HEK293 (cell line): ENCODE results near the gene GUCA1A.

ENCODE experiments used
- CTCF ChIA-PET: fragments of 350-600 bp; formaldehyde crosslinking; extraction: SDS; loops from one replicate; lab custom pipeline; 2021; ENCODE audit warnings: antibody characterized with exemption; lab: Yijun Ruan, JAX
- POLR2A ChIA-PET: fragments of 300-600 bp; formaldehyde crosslinking; extraction: SDS; loops from one replicate; lab custom pipeline; 2020; ENCODE audit warnings: antibody characterized with exemption, inconsistent platforms; lab: Yijun Ruan, JAX
- H3K27ac ChIP-seq: fragments of 200-500 bp; sonication (Bioruptor generic); 2 replicates; pipeline ENCODE4 v1.5.1; 2014; ENCODE audit warnings: low read depth, low read length, control low read depth, inconsistent platforms; ENCODE audit errors: extremely low read depth
- H3K36me3 ChIP-seq, 2 experiments: fragments of 200-500 bp in 1 of 2; sonication (Bioruptor generic) in 1 of 2; 1 replicate in 1 of 2; 2 replicates in 1 of 2; pipeline ENCODE4 v1.5.1; 2014 to 2017; ENCODE audit warnings: inconsistent platforms in 2 of 2, low read length in 2 of 2; ENCODE audit not compliant: control insufficient read depth in 2 of 2, insufficient read depth in 1 of 2
- H3K4me1 ChIP-seq: fragments of 200-500 bp; sonication (Bioruptor generic); 2 replicates; pipeline ENCODE4 v1.5.1; 2014; ENCODE audit warnings: mild to moderate bottlenecking, low read length, inconsistent platforms; ENCODE audit not compliant: control insufficient read depth, insufficient read depth
- H3K4me3 ChIP-seq: 2 replicates; pipeline ENCODE4 v1.5.1; 2011; ENCODE audit warnings: low read depth, mild to moderate bottlenecking, control low read depth, low read length, moderate library complexity
- H3K9me3 ChIP-seq: fragments of 200-500 bp; sonication (Bioruptor generic); 2 replicates; pipeline ENCODE4 v1.5.1; 2014; ENCODE audit warnings: low read depth, low read length, inconsistent platforms; ENCODE audit not compliant: control insufficient read depth, insufficient read depth
- GFI1B ChIP-seq: fragments of 450-650 bp; formaldehyde crosslinking; IDR thresholded peaks from 2 replicates; pipeline ENCODE4 v1.5.1; 2016; ENCODE audit warnings: missing biosample characterization, missing genetic modification characterization
- GLIS2 ChIP-seq: fragments of 450-650 bp; formaldehyde crosslinking; IDR thresholded peaks from 2 replicates; pipeline ENCODE4 v1.5.1; 2016; ENCODE audit warnings: missing biosample characterization, missing genetic modification characterization
- IKZF3 ChIP-seq: fragments of 450-650 bp; IDR thresholded peaks from 2 replicates; pipeline ENCODE4 v1.5.0; 2018; ENCODE audit warnings: missing biosample characterization, mild to moderate bottlenecking, missing genetic modification characterization, moderate library complexity
- SALL2 ChIP-seq: fragments of 450-650 bp; formaldehyde crosslinking; IDR thresholded peaks from 2 replicates; pipeline ENCODE4 v1.5.0; 2017; ENCODE audit warnings: missing biosample characterization, mild to moderate bottlenecking, missing genetic modification characterization, borderline replicate concordance
- ZBTB48 ChIP-seq: fragments of 450-650 bp; formaldehyde crosslinking; IDR thresholded peaks from 2 replicates; pipeline ENCODE4 v1.5.1; 2016; ENCODE audit warnings: missing biosample characterization, missing genetic modification characterization
- ZFHX2 ChIP-seq: fragments of 450-650 bp; formaldehyde crosslinking; conservative IDR thresholded peaks from 2 replicates; pipeline ENCODE4 v1.5.1; 2016; ENCODE audit warnings: missing biosample characterization, missing genetic modification characterization
- ZIC2 ChIP-seq: fragments of 450-650 bp; formaldehyde crosslinking; IDR thresholded peaks from 2 replicates; pipeline ENCODE4 v1.5.1; 2016; ENCODE audit warnings: missing biosample characterization, missing genetic modification characterization
- ZNF174 ChIP-seq: fragments of 450-650 bp; formaldehyde crosslinking; IDR thresholded peaks from 2 replicates; pipeline ENCODE4 v1.5.0; 2017; ENCODE audit warnings: missing biosample characterization, mild to moderate bottlenecking, missing genetic modification characterization
- ZNF19 ChIP-seq: fragments of 450-650 bp; formaldehyde crosslinking; IDR thresholded peaks from 2 replicates; pipeline ENCODE4; 2016; ENCODE audit warnings: missing biosample characterization, missing genetic modification characterization, low read depth
- ZNF292 ChIP-seq: fragments of 450-650 bp; formaldehyde crosslinking; IDR thresholded peaks from 2 replicates; pipeline ENCODE4 v1.5.1; 2016; ENCODE audit warnings: low read depth, missing biosample characterization, missing genetic modification characterization, borderline replicate concordance
- ZNF354C ChIP-seq: fragments of 450-650 bp; formaldehyde crosslinking; IDR thresholded peaks from 2 replicates; pipeline ENCODE4 v1.5.1; 2016; ENCODE audit warnings: missing biosample characterization, missing genetic modification characterization, low read depth, borderline replicate concordance
- ZNF391 ChIP-seq: fragments of 450-650 bp; formaldehyde crosslinking; IDR thresholded peaks from 2 replicates; pipeline ENCODE4 v1.5.1; 2016; ENCODE audit warnings: low read depth, missing biosample characterization, missing genetic modification characterization, borderline replicate concordance
- ZNF433 ChIP-seq: fragments of 450-650 bp; formaldehyde crosslinking; IDR thresholded peaks from 2 replicates; pipeline ENCODE4 v1.5.1; 2016; ENCODE audit warnings: missing biosample characterization, missing genetic modification characterization, low read depth
- ZNF549 ChIP-seq: fragments of 450-650 bp; IDR thresholded peaks from 2 replicates; pipeline ENCODE4 v1.5.1; 2018; ENCODE audit warnings: missing biosample characterization, missing genetic modification characterization, mild to moderate bottlenecking, inconsistent platforms, moderate library complexity
- ZNF558 ChIP-seq: fragments of 450-650 bp; formaldehyde crosslinking; IDR thresholded peaks from 2 replicates; pipeline ENCODE4 v1.5.1; 2016; ENCODE audit warnings: missing biosample characterization, missing genetic modification characterization
- ZNF624 ChIP-seq: fragments of 450-650 bp; formaldehyde crosslinking; IDR thresholded peaks from 2 replicates; pipeline ENCODE4 v1.5.1; 2017; ENCODE audit warnings: missing biosample characterization, missing genetic modification characterization
- ZNF776 ChIP-seq: fragments of 450-650 bp; formaldehyde crosslinking; IDR thresholded peaks from 2 replicates; pipeline ENCODE4 v1.5.0; 2017; ENCODE audit warnings: missing biosample characterization, missing genetic modification characterization, borderline replicate concordance
- ZNF791 ChIP-seq: fragments of 450-650 bp; formaldehyde crosslinking; IDR thresholded peaks from 2 replicates; pipeline ENCODE4 v1.5.1; 2016; ENCODE audit warnings: missing biosample characterization, missing genetic modification characterization
- TF ChIP-seq, protein P1 (sequence below): fragments of 450-650 bp; formaldehyde crosslinking; IDR thresholded peaks from 2 replicates; pipeline ENCODE4 v1.5.1; 2016; ENCODE audit warnings: missing biosample characterization, missing genetic modification characterization
- TF ChIP-seq, protein P2 (sequence below): fragments of 450-650 bp; IDR thresholded peaks from 2 replicates; pipeline ENCODE4 v1.5.1; 2018; ENCODE audit warnings: missing biosample characterization, mild to moderate bottlenecking, missing genetic modification characterization
- TF ChIP-seq, protein P3 (sequence below): fragments of 450-650 bp; formaldehyde crosslinking; IDR thresholded peaks from 2 replicates; pipeline ENCODE4 v1.5.1; 2016; ENCODE audit warnings: missing biosample characterization, missing genetic modification characterization
- TF ChIP-seq, protein P4 (sequence below): fragments of 450-650 bp; formaldehyde crosslinking; IDR thresholded peaks from 2 replicates; pipeline ENCODE4 v1.5.1; 2017; ENCODE audit warnings: missing biosample characterization, missing genetic modification characterization
- TF ChIP-seq, protein P5 (sequence below): fragments of 450-650 bp; formaldehyde crosslinking; IDR thresholded peaks from 2 replicates; pipeline ENCODE4 v1.5.1; 2016; ENCODE audit warnings: missing biosample characterization, missing genetic modification characterization

The GUCA1A gene

DNA sequence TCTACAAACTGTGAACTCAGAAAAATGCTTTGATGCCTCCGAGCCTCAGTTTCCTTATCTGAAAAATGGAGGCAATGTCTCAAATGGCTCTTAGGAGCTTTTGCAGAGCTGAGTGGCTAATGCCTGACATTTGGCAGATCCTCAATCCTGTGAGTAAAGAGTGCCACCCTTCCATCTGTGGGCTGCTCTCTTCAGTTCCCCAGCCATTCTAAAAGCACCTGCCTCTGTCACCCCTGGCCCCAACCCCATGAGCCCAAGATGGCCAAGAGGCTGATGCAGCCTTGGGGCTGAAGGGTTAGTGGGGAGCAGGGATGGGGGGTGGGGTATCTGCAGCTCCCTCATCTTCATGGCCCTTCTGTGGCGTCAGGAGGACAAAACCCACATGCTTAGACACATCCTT lies 14.5 kb upstream of the GUCA1A start:
- TF ChIP-seq ZNF19 (tag by site-specific recombination) (no peak), SALL2 (tag by site-specific recombination) (no peak), IKZF3 (tag by site-specific recombination) (no peak), GLIS2 (no peak), ZNF549 (tag by site-specific recombination) (no peak), ZFHX2 (no peak), ZNF354C (tag by site-specific recombination) (no peak), ZNF292 (tag by site-specific recombination) (no peak)
- TF ChIP-seq, protein P1, sequence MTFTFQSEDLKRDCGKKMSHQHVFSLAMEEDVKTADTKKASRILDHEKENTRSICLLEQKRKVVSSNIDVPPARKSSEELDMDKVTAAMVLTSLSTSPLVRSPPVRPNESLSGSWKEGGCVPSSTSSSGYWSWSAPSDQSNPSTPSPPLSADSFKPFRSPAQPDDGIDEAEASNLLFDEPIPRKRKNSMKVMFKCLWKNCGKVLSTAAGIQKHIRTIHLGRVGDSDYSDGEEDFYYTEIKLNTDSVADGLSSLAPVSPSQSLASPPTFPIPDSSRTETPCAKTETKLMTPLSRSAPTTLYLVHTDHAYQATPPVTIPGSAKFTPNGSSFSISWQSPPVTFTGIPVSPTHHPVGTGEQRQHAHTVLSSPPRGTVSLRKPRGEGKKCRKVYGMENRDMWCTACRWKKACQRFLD (tag by site-specific recombination) = no peak
- TF ChIP-seq, all 188 proteins: peak for 0
- no peaks in the 10 kb centered on the region for H3K36me3 ChIP-seq
- H3K27ac ChIP-seq = no peak overlapping the region
- H3K4me1 ChIP-seq = no peaks in the 10 kb centered on the region
- CTCF ChIA-PET = interaction anchor here (1.5 kb wide), 1 partner anchor 84 kb away, joined by 6 read pairs; no protein-coding TSS in a partner anchor
- H3K4me3 ChIP-seq = no peak overlapping the region
- H3K9me3 ChIP-seq = no peaks in the 10 kb centered on the region
- POLR2A ChIA-PET = no interaction called here

DNA sequence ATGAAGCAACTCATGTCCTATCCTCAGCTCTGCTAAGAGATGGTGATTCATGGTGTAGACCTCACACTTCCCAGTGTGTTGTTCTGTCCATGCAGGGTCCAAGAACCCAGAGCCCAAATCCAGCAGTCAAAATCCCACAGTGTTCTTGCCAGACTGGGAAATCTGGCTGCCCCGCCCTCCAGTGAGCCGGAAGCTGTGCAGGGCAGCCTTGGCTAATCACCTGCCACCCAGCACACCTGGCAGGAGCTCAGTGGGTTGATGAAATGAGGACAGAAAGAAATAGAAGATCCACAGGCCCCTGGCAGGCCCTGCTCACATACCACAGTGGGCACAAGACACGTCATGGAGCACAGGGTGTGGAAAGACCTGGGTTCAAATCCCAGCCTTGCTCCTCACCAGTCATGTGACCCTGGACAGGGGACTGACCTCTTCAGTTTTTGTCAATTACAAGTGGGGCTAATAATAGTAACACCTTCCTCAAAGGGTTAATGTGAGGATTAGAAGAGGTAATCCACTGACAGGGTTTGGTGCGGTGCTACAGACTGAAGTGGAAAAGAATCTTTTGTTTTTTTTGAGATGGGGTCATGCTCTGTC lies 13.6 kb upstream of the GUCA1A start:
- H3K9me3 ChIP-seq = no peaks in the 10 kb centered on the region
- TF ChIP-seq, protein P2, sequence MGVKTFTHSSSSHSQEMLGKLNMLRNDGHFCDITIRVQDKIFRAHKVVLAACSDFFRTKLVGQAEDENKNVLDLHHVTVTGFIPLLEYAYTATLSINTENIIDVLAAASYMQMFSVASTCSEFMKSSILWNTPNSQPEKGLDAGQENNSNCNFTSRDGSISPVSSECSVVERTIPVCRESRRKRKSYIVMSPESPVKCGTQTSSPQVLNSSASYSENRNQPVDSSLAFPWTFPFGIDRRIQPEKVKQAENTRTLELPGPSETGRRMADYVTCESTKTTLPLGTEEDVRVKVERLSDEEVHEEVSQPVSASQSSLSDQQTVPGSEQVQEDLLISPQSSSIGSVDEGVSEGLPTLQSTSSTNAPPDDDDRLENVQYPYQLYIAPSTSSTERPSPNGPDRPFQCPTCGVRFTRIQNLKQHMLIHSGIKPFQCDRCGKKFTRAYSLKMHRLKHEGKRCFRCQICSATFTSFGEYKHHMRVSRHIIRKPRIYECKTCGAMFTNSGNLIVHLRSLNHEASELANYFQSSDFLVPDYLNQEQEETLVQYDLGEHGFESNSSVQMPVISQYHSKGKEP = no peak
- TF ChIP-seq IKZF3 (tag by site-specific recombination) = no peak
- no peak overlapping the region for H3K27ac ChIP-seq
- H3K36me3 ChIP-seq = no peaks in the 10 kb centered on the region
- ChIA-PET CTCF (interaction anchor here (0.8 to 1.5 kb wide), 2 partner anchors 11 to 84 kb away, joined by 6 to 12 read pairs; no protein-coding TSS in a partner anchor), POLR2A (no interaction called here)
- no peak overlapping the region for H3K4me3 ChIP-seq
- no peaks in the 10 kb centered on the region for H3K4me1 ChIP-seq

DNA sequence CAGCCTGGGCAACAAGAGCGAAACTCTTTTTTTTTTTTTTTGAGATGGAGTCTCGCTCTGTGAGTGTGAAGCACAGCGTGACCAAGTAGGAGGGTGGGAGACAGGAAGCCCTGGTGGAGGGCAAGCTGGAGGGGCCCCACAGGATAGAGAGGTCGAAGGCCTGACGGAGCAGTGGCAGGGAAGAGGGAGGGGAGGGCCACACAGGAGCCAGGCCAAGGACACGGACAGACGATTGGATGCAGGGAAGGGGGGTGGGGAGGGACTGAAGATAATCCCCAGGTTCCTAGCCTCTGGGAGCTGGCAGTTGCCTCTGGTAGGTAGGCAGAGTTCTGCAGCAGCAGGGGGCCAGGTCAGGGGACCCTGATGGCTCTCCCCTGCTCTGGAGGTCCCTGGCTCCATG lies 10.8 kb upstream of the GUCA1A start:
- Histone ChIP-seq H3K27ac (no peak overlapping the region), H3K4me1 (no peaks in the 10 kb centered on the region), H3K36me3 (no peaks in the 10 kb centered on the region), H3K9me3 (no peaks in the 10 kb centered on the region), H3K4me3 (no peak overlapping the region)
- no peak for TF ChIP-seq GFI1B (tag by site-specific recombination)
- TF ChIP-seq, protein P2 = no peak
- no peak for TF ChIP-seq ZIC2 (tag by site-specific recombination)
- TF ChIP-seq ZNF174 (tag by site-specific recombination) = no peak
- TF ChIP-seq ZNF624 = no peak
- TF ChIP-seq ZNF391 = no peak
- TF ChIP-seq, protein P3, sequence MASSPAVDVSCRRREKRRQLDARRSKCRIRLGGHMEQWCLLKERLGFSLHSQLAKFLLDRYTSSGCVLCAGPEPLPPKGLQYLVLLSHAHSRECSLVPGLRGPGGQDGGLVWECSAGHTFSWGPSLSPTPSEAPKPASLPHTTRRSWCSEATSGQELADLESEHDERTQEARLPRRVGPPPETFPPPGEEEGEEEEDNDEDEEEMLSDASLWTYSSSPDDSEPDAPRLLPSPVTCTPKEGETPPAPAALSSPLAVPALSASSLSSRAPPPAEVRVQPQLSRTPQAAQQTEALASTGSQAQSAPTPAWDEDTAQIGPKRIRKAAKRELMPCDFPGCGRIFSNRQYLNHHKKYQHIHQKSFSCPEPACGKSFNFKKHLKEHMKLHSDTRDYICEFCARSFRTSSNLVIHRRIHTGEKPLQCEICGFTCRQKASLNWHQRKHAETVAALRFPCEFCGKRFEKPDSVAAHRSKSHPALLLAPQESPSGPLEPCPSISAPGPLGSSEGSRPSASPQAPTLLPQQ (tag by site-specific recombination) = no peak
- TF ChIP-seq ZNF776 = no peak
- TF ChIP-seq, protein P4, sequence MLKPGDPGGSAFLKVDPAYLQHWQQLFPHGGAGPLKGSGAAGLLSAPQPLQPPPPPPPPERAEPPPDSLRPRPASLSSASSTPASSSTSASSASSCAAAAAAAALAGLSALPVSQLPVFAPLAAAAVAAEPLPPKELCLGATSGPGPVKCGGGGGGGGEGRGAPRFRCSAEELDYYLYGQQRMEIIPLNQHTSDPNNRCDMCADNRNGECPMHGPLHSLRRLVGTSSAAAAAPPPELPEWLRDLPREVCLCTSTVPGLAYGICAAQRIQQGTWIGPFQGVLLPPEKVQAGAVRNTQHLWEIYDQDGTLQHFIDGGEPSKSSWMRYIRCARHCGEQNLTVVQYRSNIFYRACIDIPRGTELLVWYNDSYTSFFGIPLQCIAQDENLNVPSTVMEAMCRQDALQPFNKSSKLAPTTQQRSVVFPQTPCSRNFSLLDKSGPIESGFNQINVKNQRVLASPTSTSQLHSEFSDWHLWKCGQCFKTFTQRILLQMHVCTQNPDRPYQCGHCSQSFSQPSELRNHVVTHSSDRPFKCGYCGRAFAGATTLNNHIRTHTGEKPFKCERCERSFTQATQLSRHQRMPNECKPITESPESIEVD (tag by site-specific recombination) = no peak
- no peak for TF ChIP-seq ZBTB48 (tag by site-specific recombination)
- TF ChIP-seq ZNF791 (tag by site-specific recombination) = no peak
- TF ChIP-seq, protein P5, sequence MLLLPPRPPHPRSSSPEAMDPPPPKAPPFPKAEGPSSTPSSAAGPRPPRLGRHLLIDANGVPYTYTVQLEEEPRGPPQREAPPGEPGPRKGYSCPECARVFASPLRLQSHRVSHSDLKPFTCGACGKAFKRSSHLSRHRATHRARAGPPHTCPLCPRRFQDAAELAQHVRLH (tag by site-specific recombination) = no peak
- no peak for TF ChIP-seq ZNF433 (tag by site-specific recombination)
- TF ChIP-seq ZNF558 (tag by site-specific recombination) = no peak
- ChIA-PET POLR2A (no interaction called here), CTCF (interaction anchor here (0.6 to 1.3 kb wide), 3 partner anchors 16 to 88 kb away, joined by 3 to 4 read pairs (median 4); no protein-coding TSS in a partner anchor)
